HUES64 (cell line): ENCODE results near the gene CEBPZOS.
"Not testable (repeated sequence)": the region's sequence is repeated elsewhere in the genome, so short reads cannot be mapped to it uniquely, and the experiment has no call there.

Source experiments
- H3K27ac ChIP-seq: 2 replicates; pipeline ENCODE4 v1.7.0; 2013; ENCODE audit warnings: low read depth, low read length, inconsistent platforms
- H3K27me3 ChIP-seq: 2 replicates; pipeline ENCODE4 v1.6.1; 2013; ENCODE audit warnings: mild to moderate bottlenecking, low read length; ENCODE audit not compliant: insufficient read depth
- H3K36me3 ChIP-seq: 2 replicates; pipeline ENCODE4 v1.6.1; 2013; ENCODE audit warnings: mild to moderate bottlenecking, low read length; ENCODE audit not compliant: insufficient read depth
- H3K4me1 ChIP-seq: 2 replicates; pipeline ENCODE4 v1.6.1; 2013; ENCODE audit warnings: mild to moderate bottlenecking, low read length, moderate library complexity; ENCODE audit not compliant: insufficient read depth
- H3K4me3 ChIP-seq: 2 replicates; pipeline ENCODE4 v1.5.1; 2013; ENCODE audit warnings: mild to moderate bottlenecking, low read length, moderate library complexity
- H3K9ac ChIP-seq: 2 replicates; pipeline ENCODE4 v1.6.1; 2013; ENCODE audit warnings: mild to moderate bottlenecking, low read depth, low read length
- H3K9me3 ChIP-seq: 2 replicates; pipeline ENCODE4 v1.6.1; 2013; ENCODE audit warnings: low read depth, low read length; ENCODE audit not compliant: insufficient read depth
- WGBS: fragments of 150-250, 120-280 bp; methylation state at CpG from one replicate; pipeline ENCODE4 v1.1.7; 2013; ENCODE audit warnings: missing lambda C conversion rate; 5-methylcytosine and 5-hydroxymethylcytosine counted together

The CEBPZOS gene

GRCh38 chr2:37191747-37192146 is 4.5 kb upstream of the CEBPZOS start:
- Histone ChIP-seq H3K36me3 (no peaks in the 10 kb centered on the region), H3K27ac (peak overlapping the region; percentile 3; the same call in 1 of the 2 replicates), H3K4me1 (peaks cover 38% of the 10 kb centered on the region), H3K9me3 (no peaks in the 10 kb centered on the region), H3K9ac (no peak overlapping the region), H3K4me3 (no peak overlapping the region), H3K27me3 (no peaks in the 10 kb centered on the region)
- WGBS = 73% methylated on average over 6 of the region's 6 CpGs

DNA sequence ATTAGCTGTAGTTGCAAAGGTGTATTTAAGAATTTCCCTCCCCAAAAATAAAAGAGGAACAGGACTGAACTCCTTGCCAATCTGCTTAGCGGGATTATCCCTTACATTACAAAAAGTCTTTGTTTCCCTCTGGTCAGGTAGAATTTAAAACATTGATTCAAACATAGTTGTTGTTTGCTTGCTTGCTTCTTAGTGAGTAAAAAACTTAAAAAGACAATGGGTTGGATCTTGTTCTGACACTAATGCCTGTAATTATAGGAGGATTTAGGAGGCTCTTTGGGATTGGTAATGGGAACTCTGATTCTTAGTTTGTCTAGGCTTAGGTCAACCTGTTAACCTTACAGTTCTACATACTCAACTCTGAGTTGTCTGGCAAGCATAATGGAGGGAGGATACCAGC is 3.7 kb upstream of the CEBPZOS start:
- Histone ChIP-seq H3K27me3 (no peaks in the 10 kb centered on the region), H3K4me3 (no peak overlapping the region), H3K9ac (0 out of 2 replicates have a peak overlapping the region, but pooled peaks have one; percentile 22), H3K9me3 (no peaks in the 10 kb centered on the region), H3K36me3 (no peaks in the 10 kb centered on the region), H3K27ac (peak overlapping the region; percentile 76), H3K4me1 (peaks cover 38% of the 10 kb centered on the region)
- 80% methylated on average over 1 of the region's 1 CpG for WGBS

DNA sequence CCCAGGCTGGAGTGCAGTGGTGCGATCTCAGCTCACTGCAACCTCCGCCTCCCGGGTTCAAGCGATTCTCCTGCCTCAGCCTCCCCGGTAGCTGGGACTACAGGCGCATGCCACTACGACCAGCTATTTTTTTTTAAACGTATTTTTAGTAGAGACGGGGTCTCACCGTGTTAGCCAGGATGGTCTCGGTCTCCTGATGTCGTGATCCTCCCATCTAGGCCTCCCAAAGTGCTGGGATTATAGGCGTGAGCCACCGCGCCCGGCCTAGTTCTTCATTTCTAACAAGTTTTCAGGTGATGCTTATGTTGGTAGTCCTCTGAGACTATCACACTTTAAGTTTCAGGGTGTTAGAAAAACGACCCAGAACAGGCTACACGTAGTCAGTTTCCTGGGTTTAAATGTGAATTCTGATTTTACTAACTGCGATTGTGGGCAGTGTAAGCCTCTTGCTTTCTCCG is 405 bp upstream of the CEBPZOS start:
- peaks cover 45% of the 10 kb centered on the region for H3K4me1 ChIP-seq
- H3K36me3 ChIP-seq = peaks cover 14% of the 10 kb centered on the region
- H3K9me3 ChIP-seq, H3K27ac ChIP-seq, H3K27me3 ChIP-seq: not testable (repeated sequence)
- H3K4me3 ChIP-seq = peak overlapping the region; percentile 89
- H3K9ac ChIP-seq = peak overlapping the region; percentile 88
- 95% methylated on average over 20 of the region's 20 CpGs for WGBS

- peaks cover 10% of the 10 kb centered on the region for H3K9me3 ChIP-seq
- H3K9ac ChIP-seq = peak overlapping the region; percentile 41
These were observed 2.4 kb downstream of the CEBPZOS start for GRCh38 chr2:37198681-37199065.

GRCh38 chr2:37201208-37201607 is 4.9 kb downstream of the CEBPZOS start:
- no peak overlapping the region for H3K9ac ChIP-seq
- peaks cover 17% of the 10 kb centered on the region for H3K9me3 ChIP-seq
- peak overlapping the region; percentile 73; the same call in 1 of the 2 replicates for H3K27ac ChIP-seq
- 100% methylated on average over 1 of the region's 1 CpG for WGBS
- peaks cover 62% of the 10 kb centered on the region for H3K36me3 ChIP-seq
- H3K4me3 ChIP-seq = no peak overlapping the region
- H3K27me3 ChIP-seq = no peaks in the 10 kb centered on the region
- peaks cover 40% of the 10 kb centered on the region for H3K4me1 ChIP-seq

More at GRCh38 chr2:37198681-37199065, 2.4 kb downstream of the CEBPZOS start:
- H3K27ac ChIP-seq = peak overlapping the region; percentile 84; the same call in 1 of the 2 replicates
- H3K36me3 ChIP-seq = peaks cover 42% of the 10 kb centered on the region
- H3K4me1 ChIP-seq = peaks cover 25% of the 10 kb centered on the region
- no peaks in the 10 kb centered on the region for H3K27me3 ChIP-seq
- WGBS = 78% methylated on average over 8 of the region's 8 CpGs
- peak overlapping the region; percentile 19; the same call in 1 of the 2 replicates for H3K4me3 ChIP-seq

GRCh38 chr2:37201766-37202165 is 5.5 kb downstream of the CEBPZOS start:
- Histone ChIP-seq H3K27me3 (no peaks in the 10 kb centered on the region), H3K27ac (0 out of 2 replicates have a peak overlapping the region, but pooled peaks have one; percentile 17), H3K4me3 (no peak overlapping the region), H3K9ac (no peak overlapping the region), H3K36me3 (peaks cover 68% of the 10 kb centered on the region), H3K4me1 (peaks cover 43% of the 10 kb centered on the region), H3K9me3 (peaks cover 22% of the 10 kb centered on the region)
- WGBS = 95% methylated on average over 1 of the region's 1 CpG

DNA sequence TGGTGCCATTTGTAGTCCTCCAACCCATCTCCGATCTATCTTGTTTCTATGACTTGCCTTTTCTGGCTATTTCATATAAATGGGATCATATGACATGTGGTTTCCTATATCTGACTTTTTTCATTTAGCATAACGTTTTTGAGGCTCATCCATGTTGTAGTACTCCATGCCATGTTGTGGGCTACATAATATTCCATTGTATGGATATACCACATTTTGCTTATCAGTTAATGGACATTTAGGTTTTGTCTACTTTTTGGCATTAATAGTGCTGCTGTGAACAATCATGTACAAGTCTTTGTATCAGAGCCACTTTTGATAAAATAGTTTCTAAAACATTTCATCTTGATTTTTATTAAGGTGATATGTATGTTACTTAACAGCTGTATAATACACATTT is 7.4 kb downstream of the CEBPZOS start:
- WGBS = 95% methylated on average over 2 of the region's 2 CpGs
- Histone ChIP-seq H3K9ac (no peak overlapping the region), H3K9me3 (peaks cover 39% of the 10 kb centered on the region), H3K4me1 (peaks cover 41% of the 10 kb centered on the region), H3K27ac (peak overlapping the region; percentile 96; the same call in 1 of the 2 replicates), H3K4me3 (no peak overlapping the region), H3K36me3 (peaks cover 87% of the 10 kb centered on the region), H3K27me3 (no peaks in the 10 kb centered on the region)

GRCh38 chr2:37205071-37205661 is 8.9 kb downstream of the CEBPZOS start:
- Histone ChIP-seq H3K9ac (peak overlapping the region; percentile 67), H3K27ac (peak overlapping the region; percentile 96), H3K9me3 (peaks cover 51% of the 10 kb centered on the region), H3K4me1 (peaks cover 26% of the 10 kb centered on the region), H3K36me3 (peaks cover 95% of the 10 kb centered on the region)
- WGBS = 5% methylated on average over 7 of the region's 8 CpGs
- not testable (repeated sequence) for H3K27me3 ChIP-seq, H3K4me3 ChIP-seq

- Histone ChIP-seq H3K27ac (peak overlapping the region; percentile 96), H3K4me3 (no peak overlapping the region; the same call in 1 of the 2 replicates), H3K4me1 (peaks cover 25% of the 10 kb centered on the region), H3K36me3 (peaks cover 95% of the 10 kb centered on the region), H3K9ac (peak overlapping the region; percentile 67), H3K27me3 (no peaks in the 10 kb centered on the region), H3K9me3 (peaks cover 51% of the 10 kb centered on the region)
- 14% methylated on average over 5 of the region's 5 CpGs for WGBS
These were observed 9.5 kb downstream of the CEBPZOS start for GRCh38 chr2:37205689-37206341.

DNA sequence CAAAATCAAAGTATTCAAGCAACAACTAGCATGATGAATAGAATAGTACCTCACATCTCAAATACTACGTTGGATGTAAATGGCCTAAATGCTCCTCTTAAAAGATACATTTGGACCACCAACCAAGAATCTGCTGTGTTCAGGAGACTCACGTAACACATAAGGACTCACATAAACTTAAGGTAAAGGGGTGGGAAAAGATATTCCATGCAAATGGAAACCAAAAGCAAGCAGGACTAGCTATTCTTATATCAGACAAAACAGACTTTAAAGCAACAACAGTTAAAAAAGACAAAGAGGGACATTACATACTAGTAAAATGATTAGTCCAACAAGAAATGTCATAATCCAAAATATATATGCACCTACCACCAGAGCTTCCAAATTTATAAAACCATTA is 10.5 kb downstream of the CEBPZOS start:
- peaks cover 25% of the 10 kb centered on the region for H3K4me1 ChIP-seq
- H3K4me3 ChIP-seq, H3K27me3 ChIP-seq, H3K9ac ChIP-seq: not testable (repeated sequence)
- peak overlapping the region; percentile 96 for H3K27ac ChIP-seq
- peaks cover 95% of the 10 kb centered on the region for H3K36me3 ChIP-seq
- H3K9me3 ChIP-seq = peaks cover 51% of the 10 kb centered on the region
- 95% methylated on average over 2 of the region's 2 CpGs for WGBS

GRCh38 chr2:37211212-37211611 is 14.9 kb downstream of the CEBPZOS start:
- H3K27me3 ChIP-seq = no peaks in the 10 kb centered on the region
- H3K9me3 ChIP-seq = peaks cover 34% of the 10 kb centered on the region
- H3K4me1 ChIP-seq = peaks cover 10% of the 10 kb centered on the region
- peaks cover 100% of the 10 kb centered on the region for H3K36me3 ChIP-seq
- no peak overlapping the region for H3K9ac ChIP-seq
- no peak overlapping the region for H3K4me3 ChIP-seq
- H3K27ac ChIP-seq = no peak overlapping the region
